ENCODE measurements around the gene GRIK3.

Gene GRIK3

DNA sequence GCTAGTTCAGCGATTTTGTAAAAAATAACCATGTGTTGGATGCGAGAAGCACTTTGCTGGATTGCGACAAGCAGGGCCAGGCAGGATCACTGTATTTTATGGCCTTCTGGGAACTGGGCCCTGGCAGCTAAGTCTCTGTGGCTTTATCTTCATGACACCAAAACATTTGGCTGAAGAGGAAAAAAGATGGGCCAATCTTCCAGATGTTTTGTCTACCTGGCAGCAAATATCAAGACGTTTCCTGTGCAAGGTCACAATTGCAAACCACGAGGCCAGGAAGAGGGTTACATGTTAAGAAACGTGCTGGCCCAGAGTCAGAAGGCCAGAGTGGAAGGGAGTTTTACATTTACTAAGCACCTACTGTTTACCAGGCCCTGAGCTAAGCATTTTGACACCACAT, 22.1 kb downstream of the GRIK3 start:
- no peaks in the 10 kb centered on the region for H3K27me3 ChIP-seq (ENCODE audit: insufficient read depth, low read length)
- H3K9me3 ChIP-seq (ENCODE audit: insufficient read depth, low read depth, low read length): no peaks in the 10 kb centered on the region
- no peaks in the 10 kb centered on the region for H3K36me3 ChIP-seq (ENCODE audit: insufficient read depth, low read length)
- 85% methylated on average over 6 of the region's 6 CpGs for WGBS
- no peak overlapping the region for H3K27ac ChIP-seq (ENCODE audit: low read depth, low read length)
- H3K4me1 ChIP-seq (ENCODE audit: insufficient read depth, low read length): no peaks in the 10 kb centered on the region; the same call in 1 of the 2 replicates
- no peak overlapping the region for H3K4me3 ChIP-seq (ENCODE audit: low read length)
- no peak overlapping the region for H3K9ac ChIP-seq (ENCODE audit: low read depth, low read length)

DNA sequence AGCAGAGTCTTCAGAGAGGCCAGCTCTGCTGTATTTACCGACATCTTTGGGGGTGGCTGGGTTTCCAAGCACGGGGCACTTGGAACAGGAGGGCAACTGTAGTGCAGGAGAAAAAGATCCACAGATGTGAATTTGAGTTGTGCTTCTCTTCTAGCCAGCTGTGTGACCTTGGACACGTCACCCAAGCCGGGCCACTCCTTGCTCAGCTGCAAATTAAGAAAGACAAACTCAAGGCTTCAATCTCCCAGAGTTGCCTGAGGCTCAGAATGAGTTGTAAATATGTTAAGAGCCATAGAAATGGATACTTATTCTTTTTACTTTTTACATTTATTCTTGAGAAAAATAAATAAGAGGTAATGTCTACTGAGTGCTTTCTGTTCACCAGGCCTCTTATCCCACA, 24.3 kb downstream of the GRIK3 start:
- Histone ChIP-seq H3K9ac (ENCODE audit: low read depth, low read length) (no peak overlapping the region), H3K4me3 (ENCODE audit: low read length) (no peak overlapping the region), H3K9me3 (ENCODE audit: insufficient read depth, low read depth, low read length) (no peaks in the 10 kb centered on the region), H3K27ac (ENCODE audit: low read depth, low read length) (no peak overlapping the region), H3K27me3 (ENCODE audit: insufficient read depth, low read length) (no peaks in the 10 kb centered on the region), H3K4me1 (ENCODE audit: insufficient read depth, low read length) (peaks cover 6% of the 10 kb centered on the region), H3K36me3 (ENCODE audit: insufficient read depth, low read length) (no peaks in the 10 kb centered on the region)
- 74% methylated on average over 4 of the region's 4 CpGs for WGBS

DNA sequence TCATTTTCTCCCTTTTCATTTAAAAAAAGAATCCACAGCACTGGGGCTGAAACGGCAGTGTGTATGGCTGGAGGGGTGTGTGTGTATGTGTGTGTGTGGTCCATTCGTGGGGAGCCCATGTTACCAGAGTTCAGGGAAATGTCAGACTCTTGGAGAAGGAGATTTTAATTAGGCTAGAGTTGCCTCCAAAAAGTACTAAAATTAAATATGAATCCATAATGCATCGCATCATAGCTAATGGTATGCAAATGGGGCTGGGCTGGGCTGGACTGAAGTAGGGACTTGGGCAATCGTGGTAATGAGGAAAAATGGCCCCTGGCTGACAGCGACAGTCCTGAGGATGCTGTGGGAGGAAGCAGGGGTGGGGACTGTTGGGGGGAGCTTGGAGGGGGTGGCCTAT, 24.8 kb downstream of the GRIK3 start:
- H3K9ac ChIP-seq (ENCODE audit: low read depth, low read length): no peak overlapping the region
- no peak overlapping the region for H3K4me3 ChIP-seq (ENCODE audit: low read length)
- no peaks in the 10 kb centered on the region for H3K27me3 ChIP-seq (ENCODE audit: insufficient read depth, low read length)
- no peaks in the 10 kb centered on the region for H3K9me3 ChIP-seq (ENCODE audit: insufficient read depth, low read depth, low read length)
- 87% methylated on average over 5 of the region's 5 CpGs for WGBS
- no peak overlapping the region for H3K27ac ChIP-seq (ENCODE audit: low read depth, low read length)
- peaks cover 6% of the 10 kb centered on the region for H3K4me1 ChIP-seq (ENCODE audit: insufficient read depth, low read length)
- no peaks in the 10 kb centered on the region for H3K36me3 ChIP-seq (ENCODE audit: insufficient read depth, low read length)

- Histone ChIP-seq H3K4me1 (ENCODE audit: insufficient read depth, low read length) (peaks cover 17% of the 10 kb centered on the region), H3K4me3 (ENCODE audit: low read length) (no peak overlapping the region), H3K9me3 (ENCODE audit: insufficient read depth, low read depth, low read length) (no peaks in the 10 kb centered on the region), H3K27ac (ENCODE audit: low read depth, low read length) (no peak overlapping the region), H3K9ac (ENCODE audit: low read depth, low read length) (no peak overlapping the region), H3K36me3 (ENCODE audit: insufficient read depth, low read length) (no peaks in the 10 kb centered on the region), H3K27me3 (ENCODE audit: insufficient read depth, low read length) (no peaks in the 10 kb centered on the region)
- WGBS: 77% methylated on average over 11 of the region's 11 CpGs
Measured at GRCh38 chr1:37006132-37006868, 28.0 kb downstream of the GRIK3 start.

- Histone ChIP-seq H3K4me3 (ENCODE audit: low read length) (no peak overlapping the region), H3K36me3 (ENCODE audit: insufficient read depth, low read length) (no peaks in the 10 kb centered on the region), H3K9me3 (ENCODE audit: insufficient read depth, low read depth, low read length) (no peaks in the 10 kb centered on the region), H3K27me3 (ENCODE audit: insufficient read depth, low read length) (no peaks in the 10 kb centered on the region), H3K4me1 (ENCODE audit: insufficient read depth, low read length) (peaks cover 21% of the 10 kb centered on the region), H3K9ac (ENCODE audit: low read depth, low read length) (no peak overlapping the region), H3K27ac (ENCODE audit: low read depth, low read length) (no peak overlapping the region)
- WGBS: 86% methylated on average over 1 of the region's 3 CpGs
Measured at GRCh38 chr1:37002898-37003297, 31.4 kb downstream of the GRIK3 start.

DNA sequence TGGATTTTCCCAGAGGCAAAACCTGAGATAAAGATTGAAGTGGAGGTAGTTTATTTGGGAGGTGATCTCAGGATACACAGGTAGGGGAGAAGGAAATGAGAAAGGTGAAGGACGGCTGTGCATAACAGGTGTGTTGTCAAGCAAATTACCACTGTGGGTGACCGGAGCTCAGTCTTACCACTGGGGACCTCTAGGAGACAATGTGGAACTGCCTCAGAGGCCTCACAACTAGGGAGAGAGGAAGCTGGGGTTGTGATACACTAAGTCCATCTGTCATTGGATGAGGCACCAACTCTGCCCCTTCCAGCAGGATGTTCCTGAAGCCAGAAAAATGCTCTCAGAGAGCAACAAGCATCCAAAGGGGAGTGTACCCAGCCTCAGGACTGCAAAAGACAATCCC, 32.6 kb downstream of the GRIK3 start:
- Histone ChIP-seq H3K4me1 (ENCODE audit: insufficient read depth, low read length) (peaks cover 21% of the 10 kb centered on the region), H3K4me3 (ENCODE audit: low read length) (no peak overlapping the region), H3K9ac (ENCODE audit: low read depth, low read length) (no peak overlapping the region), H3K27ac (ENCODE audit: low read depth, low read length) (no peak overlapping the region), H3K27me3 (ENCODE audit: insufficient read depth, low read length) (no peaks in the 10 kb centered on the region), H3K9me3 (ENCODE audit: insufficient read depth, low read depth, low read length) (no peaks in the 10 kb centered on the region), H3K36me3 (ENCODE audit: insufficient read depth, low read length) (no peaks in the 10 kb centered on the region)
- 68% methylated on average over 2 of the region's 2 CpGs for WGBS

DNA sequence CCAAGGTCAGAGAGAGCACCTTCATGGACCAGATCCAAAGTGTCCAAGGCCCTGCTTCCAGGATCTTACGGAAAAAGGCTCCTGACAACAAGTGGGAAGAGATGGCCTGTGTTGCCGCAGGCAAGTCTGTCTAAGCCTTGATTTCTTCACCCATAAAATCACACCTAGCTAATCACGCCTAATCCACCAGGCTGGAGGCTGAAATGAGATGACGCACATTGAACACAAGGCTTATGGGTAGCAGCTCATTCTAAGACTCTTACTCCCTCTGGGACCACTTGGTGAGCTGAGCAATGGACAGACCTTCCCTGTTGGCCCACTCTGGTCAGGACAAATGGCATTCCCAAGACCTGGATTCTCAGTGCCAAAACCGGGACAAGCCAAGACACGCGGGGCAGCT, 38.2 kb downstream of the GRIK3 start:
- no peaks in the 10 kb centered on the region for H3K36me3 ChIP-seq (ENCODE audit: insufficient read depth, low read length)
- no peaks in the 10 kb centered on the region for H3K9me3 ChIP-seq (ENCODE audit: insufficient read depth, low read depth, low read length)
- H3K9ac ChIP-seq (ENCODE audit: low read depth, low read length): no peak overlapping the region
- 0 out of 2 replicates have a peak, but pooled peaks cover 1% of the 10 kb centered on the region for H3K4me1 ChIP-seq (ENCODE audit: insufficient read depth, low read length)
- no peaks in the 10 kb centered on the region for H3K27me3 ChIP-seq (ENCODE audit: insufficient read depth, low read length)
- 98% methylated on average over 7 of the region's 7 CpGs for WGBS
- H3K4me3 ChIP-seq (ENCODE audit: low read length): no peak overlapping the region
- H3K27ac ChIP-seq (ENCODE audit: low read depth, low read length): no peak overlapping the region

DNA sequence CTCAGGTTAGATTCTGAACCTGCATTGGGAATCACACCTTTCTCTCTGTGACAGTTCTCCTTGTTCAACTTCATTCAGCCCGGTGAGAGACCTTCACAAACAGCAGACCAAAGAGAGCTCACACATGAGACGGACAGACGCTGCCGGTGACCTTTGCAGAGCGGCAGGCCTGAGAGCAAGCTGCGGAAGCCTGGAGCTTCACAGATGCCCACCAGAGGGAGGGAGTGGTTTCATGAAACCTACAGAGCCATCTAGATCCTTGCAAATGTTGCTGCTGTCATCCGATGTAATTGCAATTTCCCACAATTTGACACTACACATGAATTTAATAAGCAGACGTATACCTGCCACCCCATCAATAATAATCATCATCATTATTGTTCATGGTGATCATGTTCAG, 39.4 kb downstream of the GRIK3 start:
- Histone ChIP-seq H3K4me1 (ENCODE audit: insufficient read depth, low read length) (no peaks in the 10 kb centered on the region), H3K27me3 (ENCODE audit: insufficient read depth, low read length) (no peaks in the 10 kb centered on the region), H3K9ac (ENCODE audit: low read depth, low read length) (no peak overlapping the region), H3K27ac (ENCODE audit: low read depth, low read length) (no peak overlapping the region), H3K36me3 (ENCODE audit: insufficient read depth, low read length) (no peaks in the 10 kb centered on the region), H3K4me3 (ENCODE audit: low read length) (no peak overlapping the region), H3K9me3 (ENCODE audit: insufficient read depth, low read depth, low read length) (no peaks in the 10 kb centered on the region)
- WGBS: 87% methylated on average over 8 of the region's 8 CpGs

DNA sequence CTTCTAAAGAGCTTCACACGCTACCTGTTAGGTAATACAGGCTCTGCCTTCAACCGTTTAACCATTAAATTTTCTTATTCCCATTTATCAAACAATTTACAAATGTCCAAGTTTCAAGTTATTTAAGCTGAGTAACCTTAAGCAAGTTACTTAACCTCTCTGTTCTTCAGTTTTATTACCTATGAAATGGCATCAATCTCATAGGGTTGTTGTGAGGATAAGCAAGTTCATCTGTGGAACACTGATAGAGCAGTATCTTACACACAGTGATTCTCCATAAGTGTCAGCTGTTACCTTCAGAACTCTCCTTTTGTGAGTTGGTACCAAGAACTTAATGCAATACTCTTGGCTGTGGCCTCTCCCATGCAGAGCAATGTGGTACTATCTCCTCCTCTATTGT, 40.0 kb downstream of the GRIK3 start:
- Histone ChIP-seq H3K27me3 (ENCODE audit: insufficient read depth, low read length) (no peaks in the 10 kb centered on the region), H3K9me3 (ENCODE audit: insufficient read depth, low read depth, low read length) (no peaks in the 10 kb centered on the region), H3K27ac (ENCODE audit: low read depth, low read length) (no peak overlapping the region), H3K9ac (ENCODE audit: low read depth, low read length) (no peak overlapping the region), H3K36me3 (ENCODE audit: insufficient read depth, low read length) (no peaks in the 10 kb centered on the region), H3K4me3 (ENCODE audit: low read length) (no peak overlapping the region), H3K4me1 (ENCODE audit: insufficient read depth, low read length) (no peaks in the 10 kb centered on the region)
- WGBS: 45% methylated on average over 2 of the region's 2 CpGs

DNA sequence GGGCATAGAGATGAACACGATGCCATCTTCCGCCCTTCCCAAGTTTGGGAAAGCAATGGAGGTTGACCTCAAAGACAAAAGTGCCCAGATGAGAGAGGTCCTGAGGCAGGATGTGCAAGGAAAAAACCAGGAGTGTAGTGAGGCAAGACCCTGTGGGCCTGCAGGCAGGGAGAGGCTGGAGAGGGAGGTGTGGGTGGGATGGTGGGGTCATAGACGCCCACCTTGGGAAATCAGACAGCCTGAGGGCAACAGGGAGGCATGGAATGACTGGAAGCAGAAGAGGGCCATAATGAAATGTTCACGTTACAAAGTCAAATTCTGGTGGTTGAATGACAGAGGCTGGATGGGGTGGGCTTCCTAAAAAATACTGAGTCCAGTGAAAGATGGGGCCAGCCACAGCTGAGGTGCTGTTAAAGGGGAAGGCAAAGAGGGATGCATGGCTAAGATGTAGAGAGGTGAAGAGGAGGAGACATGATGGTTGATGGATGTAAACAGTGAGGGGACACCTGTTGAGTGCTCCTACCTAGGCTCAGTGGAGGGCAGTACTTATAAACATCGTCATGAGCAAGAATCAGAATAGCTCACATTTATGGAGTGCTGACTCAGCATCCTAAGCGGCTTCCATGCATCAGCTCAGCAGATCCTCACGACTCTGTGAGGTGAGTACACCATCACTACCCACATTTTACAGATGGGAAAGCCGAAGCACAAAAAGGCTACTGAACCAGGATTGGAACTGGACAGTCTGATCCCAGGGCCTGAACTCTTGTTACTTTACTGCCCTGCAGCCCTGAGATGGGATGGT, 42.0 kb downstream of the GRIK3 start:
- H3K4me1 ChIP-seq (ENCODE audit: insufficient read depth, low read length): no peaks in the 10 kb centered on the region
- H3K9me3 ChIP-seq (ENCODE audit: insufficient read depth, low read depth, low read length): no peaks in the 10 kb centered on the region
- WGBS: 90% methylated on average over 8 of the region's 8 CpGs
- H3K9ac ChIP-seq (ENCODE audit: low read depth, low read length): no peak overlapping the region
- H3K27me3 ChIP-seq (ENCODE audit: insufficient read depth, low read length): no peaks in the 10 kb centered on the region
- H3K27ac ChIP-seq (ENCODE audit: low read depth, low read length): no peak overlapping the region
- no peaks in the 10 kb centered on the region for H3K36me3 ChIP-seq (ENCODE audit: insufficient read depth, low read length)
- H3K4me3 ChIP-seq (ENCODE audit: low read length): no peak overlapping the region

DNA sequence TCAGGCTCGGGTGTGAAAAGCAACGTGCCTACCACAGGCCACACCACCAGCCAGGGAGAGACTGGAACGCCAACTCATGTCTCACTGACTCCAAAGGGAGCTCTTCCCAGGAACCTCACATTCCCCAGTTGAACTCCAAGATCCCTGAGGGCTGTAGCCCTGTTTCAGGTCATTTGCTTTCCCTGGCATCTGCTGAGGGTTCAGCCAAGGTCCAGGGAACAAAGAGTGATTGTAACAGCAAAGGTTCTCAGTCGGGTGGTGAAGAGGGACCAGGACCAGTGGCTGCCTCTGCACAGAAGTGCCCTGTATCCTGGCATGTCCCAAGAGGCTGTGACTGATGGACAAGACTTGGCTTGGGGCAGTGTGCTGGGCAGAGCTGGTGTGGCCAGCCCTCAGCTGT, 42.8 kb downstream of the GRIK3 start:
- WGBS: 90% methylated on average over 4 of the region's 4 CpGs
- no peaks in the 10 kb centered on the region for H3K4me1 ChIP-seq (ENCODE audit: insufficient read depth, low read length)
- H3K36me3 ChIP-seq (ENCODE audit: insufficient read depth, low read length): no peaks in the 10 kb centered on the region
- no peaks in the 10 kb centered on the region for H3K27me3 ChIP-seq (ENCODE audit: insufficient read depth, low read length)
- H3K9me3 ChIP-seq (ENCODE audit: insufficient read depth, low read depth, low read length): no peaks in the 10 kb centered on the region
- H3K4me3 ChIP-seq (ENCODE audit: low read length): no peak overlapping the region
- no peak overlapping the region for H3K27ac ChIP-seq (ENCODE audit: low read depth, low read length)
- H3K9ac ChIP-seq (ENCODE audit: low read depth, low read length): no peak overlapping the region
